Measurements from ENCODE around the gene KCTD2.

Gene KCTD2

GRCh38 chr17:75059369-75060345 lies 12.6 kb downstream of the KCTD2 start:
- H3K4me3 ChIP-seq (ENCODE audit: control insufficient read depth, low read depth, low read length), result no peak overlapping the region
- TF ChIP-seq, protein P1, sequence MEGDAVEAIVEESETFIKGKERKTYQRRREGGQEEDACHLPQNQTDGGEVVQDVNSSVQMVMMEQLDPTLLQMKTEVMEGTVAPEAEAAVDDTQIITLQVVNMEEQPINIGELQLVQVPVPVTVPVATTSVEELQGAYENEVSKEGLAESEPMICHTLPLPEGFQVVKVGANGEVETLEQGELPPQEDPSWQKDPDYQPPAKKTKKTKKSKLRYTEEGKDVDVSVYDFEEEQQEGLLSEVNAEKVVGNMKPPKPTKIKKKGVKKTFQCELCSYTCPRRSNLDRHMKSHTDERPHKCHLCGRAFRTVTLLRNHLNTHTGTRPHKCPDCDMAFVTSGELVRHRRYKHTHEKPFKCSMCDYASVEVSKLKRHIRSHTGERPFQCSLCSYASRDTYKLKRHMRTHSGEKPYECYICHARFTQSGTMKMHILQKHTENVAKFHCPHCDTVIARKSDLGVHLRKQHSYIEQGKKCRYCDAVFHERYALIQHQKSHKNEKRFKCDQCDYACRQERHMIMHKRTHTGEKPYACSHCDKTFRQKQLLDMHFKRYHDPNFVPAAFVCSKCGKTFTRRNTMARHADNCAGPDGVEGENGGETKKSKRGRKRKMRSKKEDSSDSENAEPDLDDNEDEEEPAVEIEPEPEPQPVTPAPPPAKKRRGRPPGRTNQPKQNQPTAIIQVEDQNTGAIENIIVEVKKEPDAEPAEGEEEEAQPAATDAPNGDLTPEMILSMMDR (IDR thresholded peaks at IDR 0.05; ENCODE audit: control insufficient read depth, insufficient read depth, low read depth, low read length, missing control alignments), result peak; percentile 59
- DNase-seq (ENCODE audit: low read depth), result peak; percentile 72

GRCh38 chr17:75060434-75061054 lies 13.5 kb downstream of the KCTD2 start:
- TF ChIP-seq, protein P1 (IDR thresholded peaks at IDR 0.05; ENCODE audit: control insufficient read depth, insufficient read depth, low read depth, low read length, missing control alignments), result no peak
- DNase-seq (ENCODE audit: low read depth), result no peak
- no peak overlapping the region for H3K4me3 ChIP-seq (ENCODE audit: control insufficient read depth, low read depth, low read length)

DNA sequence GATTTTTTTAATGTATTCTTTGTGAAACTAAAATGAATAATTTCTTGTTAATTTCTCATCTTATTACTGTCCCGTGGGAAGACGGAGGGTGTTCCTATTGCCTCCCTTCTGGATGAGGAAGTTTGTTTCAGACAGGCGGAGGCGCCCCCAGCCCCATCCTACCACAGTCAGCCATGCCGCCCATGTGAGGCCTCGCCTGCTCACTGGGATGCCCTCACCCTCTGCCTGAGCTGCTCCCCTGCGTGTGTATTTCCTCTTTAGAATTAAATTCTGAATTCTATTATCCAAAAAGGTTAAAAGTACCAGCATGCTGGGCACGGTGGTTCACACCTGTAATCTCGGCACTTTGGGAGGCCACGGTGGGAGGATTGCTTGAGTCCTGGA lies 14.0 kb downstream of the KCTD2 start:
- no peak overlapping the region for H3K4me3 ChIP-seq (ENCODE audit: control insufficient read depth, low read depth, low read length)
- DNase-seq (ENCODE audit: low read depth), result no peak
- TF ChIP-seq, protein P1 (IDR thresholded peaks at IDR 0.05; ENCODE audit: control insufficient read depth, insufficient read depth, low read depth, low read length, missing control alignments), result no peak

DNA sequence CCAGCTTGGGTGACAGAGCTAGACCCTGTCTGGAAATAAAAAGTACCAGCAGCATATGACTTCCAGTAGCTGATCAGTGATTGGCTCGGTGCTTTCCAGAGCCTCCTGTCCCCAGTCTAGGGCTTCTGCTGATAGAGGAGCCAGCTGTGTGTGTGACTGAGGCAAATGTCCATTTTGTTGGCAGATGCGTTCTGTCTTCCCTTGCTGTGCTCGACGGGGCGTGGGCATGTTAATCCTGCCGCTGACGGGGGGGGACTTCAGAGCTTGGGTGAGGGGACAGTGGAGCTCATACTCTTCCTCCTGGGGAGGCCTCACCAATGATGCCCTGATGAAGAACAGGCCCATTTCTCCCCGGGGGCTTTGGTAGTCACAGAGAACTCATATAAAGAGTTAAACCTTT lies 14.6 kb downstream of the KCTD2 start:
- TF ChIP-seq, protein P1 (IDR thresholded peaks at IDR 0.05; ENCODE audit: control insufficient read depth, insufficient read depth, low read depth, low read length, missing control alignments), result no peak
- DNase-seq (ENCODE audit: low read depth), result no peak
- no peak overlapping the region for H3K4me3 ChIP-seq (ENCODE audit: control insufficient read depth, low read depth, low read length)

DNA sequence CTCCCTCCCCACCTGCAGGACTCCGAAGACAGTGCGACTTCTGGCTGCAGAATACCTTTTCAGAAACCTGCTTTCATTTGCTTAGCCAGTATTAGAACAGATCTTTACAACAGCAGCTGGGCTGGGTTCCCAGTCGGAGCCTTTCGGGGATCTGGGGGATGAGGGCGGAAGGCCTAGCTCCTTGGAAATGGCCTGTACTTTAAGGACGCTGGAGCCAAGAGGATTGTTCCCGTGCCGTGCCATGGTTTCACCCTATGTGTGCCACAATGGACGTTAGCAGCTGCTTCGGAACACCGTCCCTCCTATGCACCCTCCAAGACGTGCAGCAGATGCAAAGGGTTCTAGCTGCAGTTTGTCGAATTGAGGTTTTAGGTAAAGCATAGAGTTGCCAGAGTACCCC lies 16.2 kb downstream of the KCTD2 start:
- TF ChIP-seq, protein P1 (IDR thresholded peaks at IDR 0.05; ENCODE audit: control insufficient read depth, insufficient read depth, low read depth, low read length, missing control alignments), result no peak
- H3K4me3 ChIP-seq (ENCODE audit: control insufficient read depth, low read depth, low read length), result no peak overlapping the region

DNA sequence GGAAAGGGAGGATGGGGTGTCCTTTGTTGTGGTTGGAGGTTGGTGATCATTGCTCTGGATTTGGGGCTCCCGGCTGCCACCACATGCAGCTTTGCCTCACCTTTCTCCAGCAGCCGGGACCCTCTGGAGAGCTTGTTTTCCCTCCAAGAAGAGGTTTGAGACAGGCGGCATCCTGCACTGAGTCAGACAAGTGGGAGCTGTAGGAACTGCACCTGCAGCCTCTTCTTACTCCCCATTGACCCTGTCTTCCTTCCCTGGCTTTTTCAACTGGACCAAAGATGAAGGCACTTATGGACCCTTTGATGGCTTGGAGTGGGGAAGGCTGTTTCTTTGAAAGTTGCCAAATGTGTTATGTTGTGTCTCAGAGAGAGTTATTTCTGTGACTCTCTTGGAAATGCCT lies 16.6 kb downstream of the KCTD2 start:
- H3K4me3 ChIP-seq (ENCODE audit: control insufficient read depth, low read depth, low read length), result no peak overlapping the region
- TF ChIP-seq, protein P1 (IDR thresholded peaks at IDR 0.05; ENCODE audit: control insufficient read depth, insufficient read depth, low read depth, low read length, missing control alignments), result no peak
- DNase-seq (ENCODE audit: low read depth), result no peak

More for the DNA sequence above, 16.2 kb downstream of the KCTD2 start:
- no peak for DNase-seq (ENCODE audit: low read depth)
